H1 (cell line): ENCODE data around the gene ENPP7.
"Not testable (repeated sequence)": the region's sequence is repeated elsewhere in the genome, so short reads cannot be mapped to it uniquely, and the experiment has no call there.

Source experiments
- CTCF ChIP-seq, 3 experiments: IDR thresholded peaks; 1 replicate in 2 of 3; 2 replicates in 1 of 3; pipeline versions ENCODE4 v1.5.1 to v1.6.1; 2011; ENCODE audit warnings: low read length in 3 of 3, mild to moderate bottlenecking in 3 of 3, inconsistent platforms in 2 of 3, low read depth in 1 of 3, moderate library complexity in 1 of 3; ENCODE audit not compliant: insufficient read depth in 1 of 3; ENCODE audit errors: control extremely low read depth in 1 of 3
- EP300 ChIP-seq, 2 experiments: IDR thresholded peaks; 1 replicate in 1 of 2; 2 replicates in 1 of 2; pipeline ENCODE4 v1.6.1; 2011 to 2012; ENCODE audit warnings: low read depth in 2 of 2, low read length in 2 of 2, mild to moderate bottlenecking in 2 of 2, borderline replicate concordance in 1 of 2, inconsistent platforms in 1 of 2, moderate library complexity in 1 of 2
- MAFK ChIP-seq: IDR thresholded peaks from 2 replicates; pipeline ENCODE4 v1.6.1; 2012; ENCODE audit warnings: low read depth, mild to moderate bottlenecking, improper control_type of control experiment, low read length
- POLR2A ChIP-seq, 2 experiments: IDR thresholded peaks; 1 replicate in 1 of 2; 2 replicates in 1 of 2; pipeline ENCODE4 v1.6.1; 2011; ENCODE audit warnings: low read depth in 2 of 2, low read length in 2 of 2, mild to moderate bottlenecking in 2 of 2; ENCODE audit errors: control extremely low read depth in 1 of 2

- not testable (repeated sequence) for TF ChIP-seq EP300 (IDR thresholded peaks at IDR 0.05; ENCODE audit: borderline replicate concordance in 1 of 2, low read depth in 2 of 2, low read length in 2 of 2); MAFK; CTCF (IDR thresholded peaks at IDR 0.05; ENCODE audit: control extremely low read depth in 1 of 3, insufficient read depth in 1 of 3, low read depth in 1 of 3, low read length in 3 of 3); POLR2A (IDR thresholded peaks at IDR 0.05; ENCODE audit: control extremely low read depth in 1 of 2, low read depth in 2 of 2, low read length in 2 of 2)
Measured at GRCh38 chr17:79754903-79755302, 24.2 kb downstream of the ENPP7 start.
